Pulmonary artery endothelial cell (primary cell): ENCODE results near the gene ANKDD1B. TPM values are rescaled to one million over a fixed set of nuclear protein-coding genes. Genes with fewer than 3 reads are reported as not detected.

Experiments
- DNase-seq: peaks from one replicate; pipeline ENCODE4 v3.0.0-alpha.2; 2011; ENCODE audit warnings: low read depth, low spot score
- total RNA-seq: library from RNA; depleted of rRNA; stranded (reverse); fragments of >200 nt; gene quantifications from 2 replicates; pipeline ENCODE4 v1.2.3, GENCODE V29; 2014

The ANKDD1B gene
- total RNA-seq, 1 donor from 2014 or later, result 0.20 TPM

GRCh38 chr5:75616371-75616881, 5.2 kb downstream of the ANKDD1B start:
- no peak for DNase-seq

GRCh38 chr5:75616971-75617621, 5.8 kb downstream of the ANKDD1B start:
- DNase-seq, result no peak

- no peak for DNase-seq
Measured at GRCh38 chr5:75617736-75618352, 6.6 kb downstream of the ANKDD1B start.

GRCh38 chr5:75620184-75620959, 9.1 kb downstream of the ANKDD1B start:
- no peak for DNase-seq

- no peak for DNase-seq
Measured at GRCh38 chr5:75622564-75622963, 11.3 kb downstream of the ANKDD1B start.

GRCh38 chr5:75623846-75624245, 12.6 kb downstream of the ANKDD1B start:
- no peak for DNase-seq

- DNase-seq, result no peak
Measured at GRCh38 chr5:75626959-75627358, 15.7 kb downstream of the ANKDD1B start.

- DNase-seq, result no peak
Measured at GRCh38 chr5:75627801-75628200, 16.5 kb downstream of the ANKDD1B start.

GRCh38 chr5:75630875-75631274, 19.6 kb downstream of the ANKDD1B start:
- DNase-seq, result no peak

GRCh38 chr5:75632321-75632720, 21.1 kb downstream of the ANKDD1B start:
- no peak for DNase-seq

GRCh38 chr5:75637949-75638348, 26.7 kb downstream of the ANKDD1B start:
- no peak for DNase-seq

- DNase-seq, result no peak
Measured at GRCh38 chr5:75639535-75640311, 28.5 kb downstream of the ANKDD1B start.

- DNase-seq, result peak; percentile 78
Measured at GRCh38 chr5:75640395-75640794, 29.1 kb downstream of the ANKDD1B start.

GRCh38 chr5:75640826-75641225, 29.6 kb downstream of the ANKDD1B start:
- DNase-seq, result peak; percentile 37

- no peak for DNase-seq
Measured at GRCh38 chr5:75648712-75649111, 37.5 kb downstream of the ANKDD1B start.

- no peak for DNase-seq
Measured at GRCh38 chr5:75651575-75652238, 40.5 kb downstream of the ANKDD1B start.

- DNase-seq, result no peak
Measured at GRCh38 chr5:75653521-75653920, 42.3 kb downstream of the ANKDD1B start.

GRCh38 chr5:75654693-75655295, 43.5 kb downstream of the ANKDD1B start:
- DNase-seq, result no peak

GRCh38 chr5:75656311-75657003, 45.2 kb downstream of the ANKDD1B start:
- no peak for DNase-seq
